ENCODE results near the gene ST8SIA2. TPM values are rescaled to one million over a fixed set of nuclear protein-coding genes. Genes with fewer than 3 reads are reported as not detected.

Gene ST8SIA2
- total RNA-seq, 4 donors from 2014 or later = not detected

- 53 to 67% methylated on average over 3 of the region's 3 CpGs for WGBS, 2 donors (ENCODE audit: low coverage in 1 of 2)
Measured at GRCh38 chr15:92453607-92454006, 59.9 kb downstream of the ST8SIA2 start.

GRCh38 chr15:92454555-92455105 lies 60.9 kb downstream of the ST8SIA2 start:
- 80% methylated on average over 1 of the region's 7 CpGs; no CpG with 5 or more reads in 1 of the 2 donors for WGBS, 2 donors (ENCODE audit: low coverage in 1 of 2)
- Histone ChIP-seq H3K9me3 (no peaks in the 10 kb centered on the region), H3K27ac (no peak overlapping the region), H3K27me3 (peaks cover 13% of the 10 kb centered on the region), H3K4me1 (no peaks in the 10 kb centered on the region), H3K4me3 (no peak overlapping the region), H3K36me3 (no peaks in the 10 kb centered on the region)
- no peak for ATAC-seq
- TF ChIP-seq, protein P1, sequence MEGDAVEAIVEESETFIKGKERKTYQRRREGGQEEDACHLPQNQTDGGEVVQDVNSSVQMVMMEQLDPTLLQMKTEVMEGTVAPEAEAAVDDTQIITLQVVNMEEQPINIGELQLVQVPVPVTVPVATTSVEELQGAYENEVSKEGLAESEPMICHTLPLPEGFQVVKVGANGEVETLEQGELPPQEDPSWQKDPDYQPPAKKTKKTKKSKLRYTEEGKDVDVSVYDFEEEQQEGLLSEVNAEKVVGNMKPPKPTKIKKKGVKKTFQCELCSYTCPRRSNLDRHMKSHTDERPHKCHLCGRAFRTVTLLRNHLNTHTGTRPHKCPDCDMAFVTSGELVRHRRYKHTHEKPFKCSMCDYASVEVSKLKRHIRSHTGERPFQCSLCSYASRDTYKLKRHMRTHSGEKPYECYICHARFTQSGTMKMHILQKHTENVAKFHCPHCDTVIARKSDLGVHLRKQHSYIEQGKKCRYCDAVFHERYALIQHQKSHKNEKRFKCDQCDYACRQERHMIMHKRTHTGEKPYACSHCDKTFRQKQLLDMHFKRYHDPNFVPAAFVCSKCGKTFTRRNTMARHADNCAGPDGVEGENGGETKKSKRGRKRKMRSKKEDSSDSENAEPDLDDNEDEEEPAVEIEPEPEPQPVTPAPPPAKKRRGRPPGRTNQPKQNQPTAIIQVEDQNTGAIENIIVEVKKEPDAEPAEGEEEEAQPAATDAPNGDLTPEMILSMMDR (IDR thresholded peaks at IDR 0.05) = no peak
- TF ChIP-seq POLR2AphosphoS5 (IDR thresholded peaks at IDR 0.05) (no peak), POLR2A (IDR thresholded peaks at IDR 0.05) (no peak), EP300 (IDR thresholded peaks at IDR 0.05) (no peak)

More at GRCh38 chr15:92453607-92454006, 59.9 kb downstream of the ST8SIA2 start:
- no peak for ATAC-seq
- H3K9me3 ChIP-seq = no peaks in the 10 kb centered on the region
- no peak for TF ChIP-seq EP300 (IDR thresholded peaks at IDR 0.05)
- no peak for TF ChIP-seq POLR2A (IDR thresholded peaks at IDR 0.05)
- no peak for TF ChIP-seq POLR2AphosphoS5 (IDR thresholded peaks at IDR 0.05)
- TF ChIP-seq, protein P1 (IDR thresholded peaks at IDR 0.05) = no peak
- H3K27ac ChIP-seq = no peak overlapping the region
- no peaks in the 10 kb centered on the region for H3K36me3 ChIP-seq
- peaks cover 13% of the 10 kb centered on the region for H3K27me3 ChIP-seq
- no peak overlapping the region for H3K4me3 ChIP-seq
- no peaks in the 10 kb centered on the region for H3K4me1 ChIP-seq

DNA sequence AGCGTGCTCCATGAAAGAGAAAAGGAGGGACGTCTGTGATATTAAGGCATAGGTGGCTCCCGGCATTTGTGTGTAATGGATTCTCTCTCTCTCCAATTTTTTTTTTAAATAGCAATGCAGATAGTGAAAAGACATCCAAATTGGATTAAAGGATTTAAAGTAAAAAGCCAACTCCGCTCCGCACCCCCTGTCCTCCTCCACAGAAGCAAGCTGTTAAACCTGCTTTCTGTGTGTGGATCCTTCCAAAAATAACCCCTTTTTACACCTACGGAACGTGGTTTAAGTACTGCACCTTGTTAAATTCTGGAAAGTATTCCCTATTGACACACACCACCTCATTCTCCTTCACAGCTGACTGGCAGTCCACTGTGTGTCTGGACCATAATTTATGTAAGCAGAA lies 61.6 kb downstream of the ST8SIA2 start:
- TF ChIP-seq, protein P1 (IDR thresholded peaks at IDR 0.05) = no peak
- TF ChIP-seq POLR2A (IDR thresholded peaks at IDR 0.05) (no peak), POLR2AphosphoS5 (IDR thresholded peaks at IDR 0.05) (no peak), EP300 (IDR thresholded peaks at IDR 0.05) (no peak)
- Histone ChIP-seq H3K9me3 (no peaks in the 10 kb centered on the region), H3K4me3 (no peak overlapping the region), H3K4me1 (no peaks in the 10 kb centered on the region), H3K36me3 (no peaks in the 10 kb centered on the region), H3K27me3 (peaks cover 13% of the 10 kb centered on the region), H3K27ac (no peak overlapping the region)
- WGBS, 2 donors (ENCODE audit: low coverage in 1 of 2) = 88 to 91% methylated on average over 7 of the region's 7 CpGs
- ATAC-seq = no peak

DNA sequence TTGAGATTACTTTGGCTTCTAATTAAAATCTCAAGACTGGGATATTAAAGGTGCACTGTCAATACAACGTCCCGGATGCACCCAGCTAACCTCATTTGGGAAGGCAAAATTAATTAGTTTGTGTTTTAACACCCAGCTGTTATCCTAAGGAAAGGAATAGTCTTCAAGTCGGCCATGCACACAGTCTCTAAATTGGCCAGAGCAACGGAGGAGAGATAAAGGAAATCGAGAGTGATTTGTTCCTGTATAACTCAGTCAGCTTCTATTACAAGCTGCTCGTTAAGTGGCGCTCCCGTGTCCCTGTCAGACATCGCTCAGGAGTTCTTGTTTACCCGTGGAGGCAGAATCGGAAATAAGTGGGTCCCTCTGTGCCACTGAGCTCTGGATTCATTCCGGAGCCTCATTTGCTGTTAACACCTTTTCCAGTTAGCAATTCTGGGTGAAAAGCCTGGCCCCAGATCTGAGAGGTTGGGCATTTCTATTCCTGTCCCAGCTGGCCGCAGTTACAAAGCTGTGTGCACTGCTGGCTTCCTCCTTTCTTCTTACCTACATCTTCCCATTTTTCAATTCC lies 63.9 kb downstream of the ST8SIA2 start:
- ATAC-seq = no peak
- TF ChIP-seq EP300 (IDR thresholded peaks at IDR 0.05) = no peak
- TF ChIP-seq POLR2AphosphoS5 (IDR thresholded peaks at IDR 0.05) = no peak
- TF ChIP-seq POLR2A (IDR thresholded peaks at IDR 0.05) = no peak
- TF ChIP-seq, protein P1 (IDR thresholded peaks at IDR 0.05) = no peak
- no peaks in the 10 kb centered on the region for H3K9me3 ChIP-seq
- H3K4me1 ChIP-seq = no peaks in the 10 kb centered on the region
- H3K4me3 ChIP-seq = no peak overlapping the region
- H3K27ac ChIP-seq = no peak overlapping the region
- no peaks in the 10 kb centered on the region for H3K36me3 ChIP-seq
- H3K27me3 ChIP-seq = peaks cover 4% of the 10 kb centered on the region
- WGBS, 2 donors (ENCODE audit: low coverage in 1 of 2) = 70 to 84% methylated on average over 13 of the region's 13 CpGs

DNA sequence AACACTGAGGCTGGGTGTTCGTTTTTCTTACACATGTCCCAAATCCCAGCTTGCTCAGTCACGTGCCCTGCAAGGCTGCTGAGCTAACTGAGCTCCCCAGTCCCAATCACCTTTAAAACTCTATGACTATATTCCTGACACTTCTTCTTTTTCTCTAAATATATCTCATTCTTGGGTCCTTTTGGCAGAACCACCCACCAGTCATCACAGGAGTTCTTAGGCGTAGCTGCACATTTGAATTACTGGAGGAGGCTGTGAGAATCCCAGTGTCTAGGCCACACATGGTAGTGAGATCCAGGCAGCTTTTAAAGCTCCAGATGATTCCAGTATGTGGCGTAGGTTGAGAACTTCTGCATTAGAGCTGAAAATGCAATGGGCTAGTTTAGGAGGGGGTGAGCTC lies 66.3 kb downstream of the ST8SIA2 start:
- Histone ChIP-seq H3K9me3 (no peaks in the 10 kb centered on the region), H3K27me3 (no peaks in the 10 kb centered on the region), H3K36me3 (no peaks in the 10 kb centered on the region), H3K4me1 (no peaks in the 10 kb centered on the region), H3K4me3 (no peak overlapping the region), H3K27ac (no peak overlapping the region)
- 92 to 93% methylated on average over 3 of the region's 4 CpGs for WGBS, 2 donors (ENCODE audit: low coverage in 1 of 2)
- TF ChIP-seq, protein P1 (IDR thresholded peaks at IDR 0.05) = no peak
- no peak for TF ChIP-seq EP300 (IDR thresholded peaks at IDR 0.05)
- TF ChIP-seq POLR2A (IDR thresholded peaks at IDR 0.05) = no peak
- TF ChIP-seq POLR2AphosphoS5 (IDR thresholded peaks at IDR 0.05) = no peak
- no peak for ATAC-seq

Data from gastroesophageal sphincter (tissue), 4 donors.